ENCODE measurements around the gene DAPK1.

Gene DAPK1

GRCh38 chr9:87706066-87706739, 208.5 kb downstream of the DAPK1 start:
- Mint-ChIP-seq H3K27me3 (no peaks in the 10 kb centered on the region), H3K4me1 (peaks cover 17% of the 10 kb centered on the region)

GRCh38 chr9:87707805-87708506, 210.3 kb downstream of the DAPK1 start:
- H3K9me3 Mint-ChIP-seq, result no peaks in the 10 kb centered on the region

More at GRCh38 chr9:87706066-87706739, 208.5 kb downstream of the DAPK1 start:
- no peak for DNase-seq
- no peak overlapping the region for H3K4me3 Mint-ChIP-seq
- H3K27ac Mint-ChIP-seq, result no peak overlapping the region
- no peaks in the 10 kb centered on the region for H3K36me3 Mint-ChIP-seq (ENCODE audit: low read depth)
- no peaks in the 10 kb centered on the region for H3K9me3 Mint-ChIP-seq
- ATAC-seq, result no peak

GRCh38 chr9:87708546-87708945, 210.9 kb downstream of the DAPK1 start:
- ATAC-seq, result no peak
- peaks cover 17% of the 10 kb centered on the region for H3K4me1 Mint-ChIP-seq
- no peak overlapping the region for H3K4me3 Mint-ChIP-seq
- no peak overlapping the region for H3K27ac Mint-ChIP-seq
- no peaks in the 10 kb centered on the region for H3K36me3 Mint-ChIP-seq (ENCODE audit: low read depth)
- no peaks in the 10 kb centered on the region for H3K9me3 Mint-ChIP-seq
- no peaks in the 10 kb centered on the region for H3K27me3 Mint-ChIP-seq
- DNase-seq, result no peak

More at GRCh38 chr9:87707805-87708506, 210.3 kb downstream of the DAPK1 start:
- no peaks in the 10 kb centered on the region for H3K36me3 Mint-ChIP-seq (ENCODE audit: low read depth)
- ATAC-seq (no peak), DNase-seq (no peak)
- H3K4me1 Mint-ChIP-seq, result peaks cover 17% of the 10 kb centered on the region
- H3K27me3 Mint-ChIP-seq, result no peaks in the 10 kb centered on the region
- no peak overlapping the region for H3K4me3 Mint-ChIP-seq
- no peak overlapping the region for H3K27ac Mint-ChIP-seq

- Mint-ChIP-seq H3K9me3 (no peaks in the 10 kb centered on the region), H3K4me1 (peaks cover 17% of the 10 kb centered on the region), H3K27ac (no peak overlapping the region), H3K27me3 (no peaks in the 10 kb centered on the region), H3K4me3 (no peak overlapping the region), H3K36me3 (ENCODE audit: low read depth) (no peaks in the 10 kb centered on the region)
- DNase-seq (no peak), ATAC-seq (peak; percentile 66)
Observed at GRCh38 chr9:87708986-87709728, 211.5 kb downstream of the DAPK1 start.

GRCh38 chr9:87710443-87710842, 212.8 kb downstream of the DAPK1 start:
- H3K36me3 Mint-ChIP-seq (ENCODE audit: low read depth), result no peaks in the 10 kb centered on the region
- peaks cover 17% of the 10 kb centered on the region for H3K4me1 Mint-ChIP-seq
- no peak overlapping the region for H3K27ac Mint-ChIP-seq
- no peaks in the 10 kb centered on the region for H3K9me3 Mint-ChIP-seq
- H3K4me3 Mint-ChIP-seq, result no peak overlapping the region
- ATAC-seq (no peak), DNase-seq (no peak)
- no peaks in the 10 kb centered on the region for H3K27me3 Mint-ChIP-seq

- no peak for DNase-seq
- Mint-ChIP-seq H3K4me3 (no peak overlapping the region), H3K4me1 (peaks cover 17% of the 10 kb centered on the region), H3K9me3 (no peaks in the 10 kb centered on the region), H3K36me3 (ENCODE audit: low read depth) (no peaks in the 10 kb centered on the region), H3K27me3 (no peaks in the 10 kb centered on the region), H3K27ac (no peak overlapping the region)
- ATAC-seq, result no peak
Observed at GRCh38 chr9:87711857-87712800, 214.5 kb downstream of the DAPK1 start.

GRCh38 chr9:87712801-87713277, 215.2 kb downstream of the DAPK1 start:
- ATAC-seq, result no peak
- H3K36me3 Mint-ChIP-seq (ENCODE audit: low read depth), result no peaks in the 10 kb centered on the region
- H3K4me1 Mint-ChIP-seq, result peaks cover 16% of the 10 kb centered on the region
- DNase-seq, result no peak
- H3K9me3 Mint-ChIP-seq, result no peaks in the 10 kb centered on the region
- H3K27ac Mint-ChIP-seq, result no peak overlapping the region
- H3K27me3 Mint-ChIP-seq, result no peaks in the 10 kb centered on the region
- no peak overlapping the region for H3K4me3 Mint-ChIP-seq

- Mint-ChIP-seq H3K36me3 (ENCODE audit: low read depth) (no peaks in the 10 kb centered on the region), H3K9me3 (no peaks in the 10 kb centered on the region), H3K27me3 (no peaks in the 10 kb centered on the region), H3K4me1 (peaks cover 12% of the 10 kb centered on the region), H3K27ac (no peak overlapping the region), H3K4me3 (no peak overlapping the region)
- DNase-seq (no peak), ATAC-seq (peak; percentile 31)
Observed at GRCh38 chr9:87713278-87713987, 215.8 kb downstream of the DAPK1 start.

- Mint-ChIP-seq H3K4me3 (no peak overlapping the region), H3K27me3 (no peaks in the 10 kb centered on the region), H3K9me3 (no peaks in the 10 kb centered on the region), H3K27ac (no peak overlapping the region), H3K36me3 (ENCODE audit: low read depth) (no peaks in the 10 kb centered on the region), H3K4me1 (peaks cover 8% of the 10 kb centered on the region)
- DNase-seq, result no peak
- ATAC-seq, result no peak
Observed at GRCh38 chr9:87713988-87714330, 216.3 kb downstream of the DAPK1 start.

GRCh38 chr9:87714819-87715218, 217.2 kb downstream of the DAPK1 start:
- no peaks in the 10 kb centered on the region for H3K4me1 Mint-ChIP-seq
- H3K27ac Mint-ChIP-seq, result no peak overlapping the region
- no peak for ATAC-seq
- DNase-seq, result no peak
- H3K9me3 Mint-ChIP-seq, result no peaks in the 10 kb centered on the region
- no peaks in the 10 kb centered on the region for H3K27me3 Mint-ChIP-seq
- no peaks in the 10 kb centered on the region for H3K36me3 Mint-ChIP-seq (ENCODE audit: low read depth)
- no peak overlapping the region for H3K4me3 Mint-ChIP-seq

- no peaks in the 10 kb centered on the region for H3K4me1 Mint-ChIP-seq
- no peak for DNase-seq
- no peak overlapping the region for H3K27ac Mint-ChIP-seq
- no peak for ATAC-seq
- no peaks in the 10 kb centered on the region for H3K27me3 Mint-ChIP-seq
- no peak overlapping the region for H3K4me3 Mint-ChIP-seq
- no peaks in the 10 kb centered on the region for H3K36me3 Mint-ChIP-seq (ENCODE audit: low read depth)
- no peaks in the 10 kb centered on the region for H3K9me3 Mint-ChIP-seq
Observed at GRCh38 chr9:87716141-87716540, 218.5 kb downstream of the DAPK1 start.

GRCh38 chr9:87717456-87717855, 219.8 kb downstream of the DAPK1 start:
- Mint-ChIP-seq H3K4me1 (no peaks in the 10 kb centered on the region), H3K27ac (no peak overlapping the region), H3K4me3 (no peak overlapping the region), H3K9me3 (no peaks in the 10 kb centered on the region), H3K36me3 (ENCODE audit: low read depth) (no peaks in the 10 kb centered on the region), H3K27me3 (peaks cover 3% of the 10 kb centered on the region)
- ATAC-seq (no peak), DNase-seq (no peak)

- ATAC-seq (no peak), DNase-seq (no peak)
- Mint-ChIP-seq H3K36me3 (ENCODE audit: low read depth) (no peaks in the 10 kb centered on the region), H3K27ac (no peak overlapping the region), H3K4me3 (no peak overlapping the region), H3K27me3 (peaks cover 3% of the 10 kb centered on the region), H3K9me3 (no peaks in the 10 kb centered on the region), H3K4me1 (no peaks in the 10 kb centered on the region)
Observed at GRCh38 chr9:87718231-87718630, 220.6 kb downstream of the DAPK1 start.

Measured in activated naive CD8-positive, alpha-beta T cell treated with anti-CD3 and anti-CD28 coated beads, Interleukin-2, amount 50 U/mL, for 24 hours (primary cell).